IPS-15b (cell line): ENCODE measurements around the gene ETS1.

ENCODE experiments used
- H3K27me3 ChIP-seq: one replicate; pipeline ENCODE4 v1.6.1; 2013; ENCODE audit warnings: low read length; ENCODE audit not compliant: control insufficient read depth, insufficient read depth
- H3K36me3 ChIP-seq: one replicate; pipeline ENCODE4 v1.6.1; 2013; ENCODE audit warnings: low read length; ENCODE audit not compliant: control insufficient read depth, insufficient read depth
- H3K4me1 ChIP-seq: one replicate; pipeline ENCODE4 v1.6.1; 2013; ENCODE audit warnings: mild to moderate bottlenecking, low read length; ENCODE audit not compliant: control insufficient read depth, insufficient read depth
- H3K4me3 ChIP-seq: one replicate; pipeline ENCODE4 v1.5.1; 2013; ENCODE audit warnings: low read depth, low read length
- H3K9ac ChIP-seq: one replicate; pipeline ENCODE4 v1.6.1; 2013; ENCODE audit warnings: low read depth, mild to moderate bottlenecking, low read length
- H3K9me3 ChIP-seq: one replicate; pipeline ENCODE4 v1.6.1; 2013; ENCODE audit warnings: mild to moderate bottlenecking, low read length; ENCODE audit not compliant: control insufficient read depth, insufficient read depth

Gene ETS1

GRCh38 chr11:128598096-128598495, 10.7 kb upstream of the ETS1 start:
- Histone ChIP-seq H3K4me1 (peaks cover 22% of the 10 kb centered on the region), H3K36me3 (no peaks in the 10 kb centered on the region)

GRCh38 chr11:128597209-128597608, 9.9 kb upstream of the ETS1 start:
- Histone ChIP-seq H3K4me3 (no peak overlapping the region), H3K9ac (no peak overlapping the region)

More at GRCh38 chr11:128598096-128598495, 10.7 kb upstream of the ETS1 start:
- H3K4me3 ChIP-seq, result no peak overlapping the region
- H3K9ac ChIP-seq, result no peak overlapping the region
- H3K9me3 ChIP-seq, result no peaks in the 10 kb centered on the region
- no peaks in the 10 kb centered on the region for H3K27me3 ChIP-seq

GRCh38 chr11:128596250-128596649, 8.9 kb upstream of the ETS1 start:
- Histone ChIP-seq H3K27me3 (no peaks in the 10 kb centered on the region), H3K9me3 (no peaks in the 10 kb centered on the region), H3K4me3 (no peak overlapping the region), H3K9ac (no peak overlapping the region), H3K4me1 (peaks cover 24% of the 10 kb centered on the region), H3K36me3 (no peaks in the 10 kb centered on the region)

More at GRCh38 chr11:128597209-128597608, 9.9 kb upstream of the ETS1 start:
- Histone ChIP-seq H3K9me3 (no peaks in the 10 kb centered on the region), H3K27me3 (no peaks in the 10 kb centered on the region), H3K36me3 (no peaks in the 10 kb centered on the region), H3K4me1 (peaks cover 24% of the 10 kb centered on the region)

- Histone ChIP-seq H3K9me3 (no peaks in the 10 kb centered on the region), H3K27me3 (no peaks in the 10 kb centered on the region), H3K9ac (no peak overlapping the region), H3K36me3 (no peaks in the 10 kb centered on the region), H3K4me1 (peaks cover 24% of the 10 kb centered on the region), H3K4me3 (no peak overlapping the region)
Observed at GRCh38 chr11:128595775-128596174, 8.4 kb upstream of the ETS1 start.

- Histone ChIP-seq H3K9ac (no peak overlapping the region), H3K4me3 (no peak overlapping the region), H3K9me3 (no peaks in the 10 kb centered on the region), H3K36me3 (no peaks in the 10 kb centered on the region), H3K4me1 (peaks cover 24% of the 10 kb centered on the region), H3K27me3 (no peaks in the 10 kb centered on the region)
Observed at GRCh38 chr11:128595221-128595620, 7.9 kb upstream of the ETS1 start.

- no peak overlapping the region for H3K9ac ChIP-seq
- H3K4me1 ChIP-seq, result peaks cover 24% of the 10 kb centered on the region
- no peaks in the 10 kb centered on the region for H3K9me3 ChIP-seq
- no peaks in the 10 kb centered on the region for H3K36me3 ChIP-seq
- H3K4me3 ChIP-seq, result no peak overlapping the region
- H3K27me3 ChIP-seq, result no peaks in the 10 kb centered on the region
Observed at GRCh38 chr11:128594226-128594625, 6.9 kb upstream of the ETS1 start.

- Histone ChIP-seq H3K36me3 (no peaks in the 10 kb centered on the region), H3K4me3 (no peak overlapping the region), H3K27me3 (no peaks in the 10 kb centered on the region), H3K4me1 (peaks cover 16% of the 10 kb centered on the region), H3K9ac (no peak overlapping the region), H3K9me3 (no peaks in the 10 kb centered on the region)
Observed at GRCh38 chr11:128593281-128593680, 5.9 kb upstream of the ETS1 start.

GRCh38 chr11:128592454-128592853, 5.1 kb upstream of the ETS1 start:
- Histone ChIP-seq H3K9me3 (no peaks in the 10 kb centered on the region), H3K9ac (no peak overlapping the region), H3K27me3 (no peaks in the 10 kb centered on the region), H3K36me3 (no peaks in the 10 kb centered on the region), H3K4me1 (peaks cover 13% of the 10 kb centered on the region), H3K4me3 (no peak overlapping the region)

- no peaks in the 10 kb centered on the region for H3K27me3 ChIP-seq
Observed at GRCh38 chr11:128590587-128590986, 3.2 kb upstream of the ETS1 start.

GRCh38 chr11:128589998-128590397, 2.6 kb upstream of the ETS1 start:
- Histone ChIP-seq H3K4me1 (peaks cover 14% of the 10 kb centered on the region), H3K27me3 (no peaks in the 10 kb centered on the region), H3K4me3 (no peak overlapping the region), H3K9ac (no peak overlapping the region), H3K9me3 (no peaks in the 10 kb centered on the region), H3K36me3 (no peaks in the 10 kb centered on the region)

More at GRCh38 chr11:128590587-128590986, 3.2 kb upstream of the ETS1 start:
- Histone ChIP-seq H3K4me3 (no peak overlapping the region), H3K4me1 (peaks cover 9% of the 10 kb centered on the region), H3K36me3 (no peaks in the 10 kb centered on the region), H3K9ac (no peak overlapping the region), H3K9me3 (no peaks in the 10 kb centered on the region)

- Histone ChIP-seq H3K4me3 (no peak overlapping the region), H3K9me3 (no peaks in the 10 kb centered on the region), H3K27me3 (no peaks in the 10 kb centered on the region), H3K36me3 (no peaks in the 10 kb centered on the region), H3K4me1 (peaks cover 21% of the 10 kb centered on the region), H3K9ac (no peak overlapping the region)
Observed at GRCh38 chr11:128588093-128588492, 735 bp upstream of the ETS1 start.

GRCh38 chr11:128586689-128587088, 669 bp downstream of the ETS1 start:
- H3K36me3 ChIP-seq, result no peaks in the 10 kb centered on the region
- H3K9me3 ChIP-seq, result no peaks in the 10 kb centered on the region
- H3K27me3 ChIP-seq, result no peaks in the 10 kb centered on the region
- H3K4me3 ChIP-seq, result peak overlapping the region; percentile 60
- no peak overlapping the region for H3K9ac ChIP-seq
- peaks cover 27% of the 10 kb centered on the region for H3K4me1 ChIP-seq
